Colonic mucosa (tissue), 4 donors: ENCODE data around the gene IFRD2. TPM values are rescaled to one million over a fixed set of nuclear protein-coding genes. Genes with fewer than 3 reads are reported as not detected.

ENCODE experiments used
- DNase-seq: peaks from one replicate; pipeline ENCODE4 v3.0.0-alpha.2; 2020
- H3K27ac ChIP-seq: fragments of 200-600 bp; one replicate; pipeline ENCODE4 v1.8.0; 2021
- H3K27me3 ChIP-seq: fragments of 200-600 bp; one replicate; pipeline ENCODE4 v1.8.0; 2021
- H3K36me3 ChIP-seq: fragments of 200-600 bp; one replicate; pipeline ENCODE4 v1.8.0; 2021
- H3K4me1 ChIP-seq: fragments of 200-600 bp; one replicate; pipeline ENCODE4 v1.8.0; 2021; ENCODE audit warnings: mild to moderate bottlenecking
- H3K4me3 ChIP-seq: fragments of 200-600 bp; one replicate; pipeline ENCODE4 v1.8.0; 2021
- H3K9ac ChIP-seq, 2 donors: one replicate each; pipeline ENCODE4 v1.7.0; 2013; ENCODE audit warnings: control low read depth in 2 of 2, low read depth in 2 of 2, low read length in 2 of 2
- H3K9me3 ChIP-seq: fragments of 200-600 bp; one replicate; pipeline ENCODE4 v1.8.0; 2021
- CTCF ChIP-seq: fragments of 200-600 bp; IDR thresholded peaks from one replicate; pipeline ENCODE4 v1.8.0; 2022; ENCODE audit warnings: antibody characterized with exemption, mild to moderate bottlenecking
- intact Hi-C: fragments of 100-400 bp; cut with DNase I; formaldehyde crosslinking; loops from one replicate; pipeline ENCODE4 v1.14.1; 2022
- total RNA-seq, 2 donors: library from RNA; stranded (reverse); fragmentation: NEBNext Ultra II Directional in 1 of 2; extraction: Animal tissue kit (Norgen Biotek cat#: 25700) in 1 of 2; gene quantifications; one replicate each; pipeline ENCODE4 v1.2.1, GENCODE V29; 2021
- donor health status: healthy.
- donor health status: DM: no; HTN: no; CAD: no.
- donor health status: DM: no; HTN: no; CAD: no.

The IFRD2 gene
- total RNA-seq = 100 to 1,000 TPM in 1 of 2 donors, 10 to 100 TPM in 1; 52.8 to 129 TPM

- no peaks in the 10 kb centered on the region for H3K36me3 ChIP-seq
Observed at GRCh38 chr3:50292159-50293078, at the start of gene IFRD2. IFRD2 (minus strand) TSS chr3:50292429; CDS start chr3:50292274, 155 bp downstream.

GRCh38 chr3:50341537-50341936 is 49.3 kb upstream of the IFRD2 start:
- Histone ChIP-seq H3K27me3 (no peaks in the 10 kb centered on the region), H3K9ac (peak overlapping the region in 1 of 2 donors; percentile 61), H3K27ac (peak overlapping the region; percentile 97), H3K4me1 (peaks cover 3% of the 10 kb centered on the region), H3K9me3 (no peaks in the 10 kb centered on the region), H3K4me3 (peak overlapping the region; percentile 45), H3K36me3 (no peaks in the 10 kb centered on the region)
- peak; percentile 24 for DNase-seq
- no peak for TF ChIP-seq CTCF
- intact Hi-C loops = no loop called here

More at GRCh38 chr3:50292159-50293078, at the start of gene IFRD2:
- peak within 1 kb of the TSS; percentile 87 for H3K4me3 ChIP-seq
- no peaks in the 10 kb centered on the region for H3K9me3 ChIP-seq
- H3K27me3 ChIP-seq = no peaks in the 10 kb centered on the region
- TF ChIP-seq CTCF = no peak
- intact Hi-C loops = no loop called here
- peak; percentile 97 for DNase-seq
- H3K9ac ChIP-seq = peak within 1 kb of the TSS; percentile 80 to 94
- peaks cover 8% of the 10 kb centered on the region for H3K4me1 ChIP-seq
- peak within 1 kb of the TSS; percentile 57 for H3K27ac ChIP-seq

- Histone ChIP-seq H3K27ac (peak within 1 kb of the TSS; percentile 97), H3K9ac (peak within 1 kb of the TSS; percentile 61 to 87), H3K4me1 (peaks cover 7% of the 10 kb centered on the region), H3K9me3 (no peaks in the 10 kb centered on the region), H3K27me3 (no peaks in the 10 kb centered on the region), H3K4me3 (peak within 1 kb of the TSS; percentile 45), H3K36me3 (no peaks in the 10 kb centered on the region)
- TF ChIP-seq CTCF = no peak
- intact Hi-C loops = no loop called here
- peak; percentile 86 for DNase-seq
Observed at GRCh38 chr3:50340448-50341329, 48.5 kb upstream of the IFRD2 start, which contains the start of gene RASSF1. RASSF1 (minus strand) TSS chr3:50340836; CDS start chr3:50340805, 31 bp downstream.

GRCh38 chr3:50340147-50340447 is 47.9 kb upstream of the IFRD2 start:
- Histone ChIP-seq H3K36me3 (no peaks in the 10 kb centered on the region), H3K27me3 (no peaks in the 10 kb centered on the region), H3K4me1 (peaks cover 9% of the 10 kb centered on the region), H3K9me3 (no peaks in the 10 kb centered on the region), H3K4me3 (peak overlapping the region; percentile 45), H3K27ac (peak overlapping the region; percentile 97), H3K9ac (peak overlapping the region; percentile 61 to 87)
- no peak for TF ChIP-seq CTCF
- intact Hi-C loops = no loop called here
- DNase-seq = no peak

GRCh38 chr3:50339485-50340146 is 47.4 kb upstream of the IFRD2 start:
- no peaks in the 10 kb centered on the region for H3K27me3 ChIP-seq
- H3K36me3 ChIP-seq = no peaks in the 10 kb centered on the region
- no peaks in the 10 kb centered on the region for H3K9me3 ChIP-seq
- TF ChIP-seq CTCF = no peak
- peak overlapping the region; percentile 97 for H3K27ac ChIP-seq
- H3K4me1 ChIP-seq = peaks cover 13% of the 10 kb centered on the region
- intact Hi-C loops = no loop called here
- DNase-seq = peak; percentile 37
- peak overlapping the region; percentile 61 to 87 for H3K9ac ChIP-seq
- H3K4me3 ChIP-seq = peak overlapping the region; percentile 45
